Measurements from ENCODE around the gene EXOSC1.
A peak's percentile ranks its signal among the peaks of the same experiment; 100 is the strongest.
"Not testable (repeated sequence)": the region's sequence is repeated elsewhere in the genome, so short reads cannot be mapped to it uniquely, and the experiment has no call there.

The EXOSC1 gene

DNA sequence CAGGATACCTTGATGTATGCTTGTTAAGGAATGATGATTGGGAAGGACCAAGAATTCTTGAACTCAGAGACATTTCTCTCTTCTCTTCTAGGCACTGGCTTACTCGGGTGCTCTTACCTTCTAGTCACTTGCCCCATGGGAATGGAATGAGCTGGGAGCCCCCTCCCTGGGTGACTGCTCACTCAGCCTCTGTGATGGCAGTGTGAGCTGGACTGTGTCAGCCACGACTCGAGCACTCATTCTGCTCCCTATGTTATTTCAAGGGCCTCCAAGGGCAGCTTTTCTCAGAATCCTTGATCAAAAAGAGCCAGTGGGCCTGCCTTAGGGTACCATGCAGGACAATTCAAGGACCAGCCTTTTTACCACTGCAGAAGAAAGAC, 10.9 kb upstream of the EXOSC1 start:
- no peak for DNase-seq

DNA sequence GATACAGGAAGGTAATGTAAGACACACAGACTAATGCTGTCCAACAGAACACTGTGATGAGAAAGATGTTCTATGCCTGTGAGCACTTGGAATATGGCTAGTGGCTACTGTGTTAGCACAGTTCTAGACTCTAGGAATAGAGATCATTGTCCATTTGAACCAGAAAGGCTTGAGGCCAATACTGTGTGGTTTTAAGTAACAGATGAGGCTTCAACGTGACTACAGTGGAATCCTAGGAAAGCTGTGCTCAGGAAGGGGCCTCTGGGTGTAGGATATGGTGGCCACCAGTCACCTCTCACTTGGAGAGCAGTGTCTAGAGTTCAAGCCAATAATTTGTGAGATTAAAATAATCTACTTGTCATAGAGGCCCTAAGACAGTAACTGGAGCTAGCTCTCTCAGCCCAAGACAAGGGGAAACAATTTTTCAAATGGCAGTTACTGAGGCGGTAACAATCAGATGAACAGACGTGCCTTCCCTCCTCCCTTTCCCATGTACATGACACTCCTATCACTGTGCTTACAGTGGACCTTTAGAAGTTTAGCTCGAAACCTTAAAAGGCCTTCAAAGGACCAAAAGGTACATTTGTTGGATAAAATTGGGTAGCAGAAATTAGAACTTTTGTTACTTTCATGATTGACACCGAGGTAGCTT, 10.4 kb upstream of the EXOSC1 start:
- DNase-seq: no peak

DNA sequence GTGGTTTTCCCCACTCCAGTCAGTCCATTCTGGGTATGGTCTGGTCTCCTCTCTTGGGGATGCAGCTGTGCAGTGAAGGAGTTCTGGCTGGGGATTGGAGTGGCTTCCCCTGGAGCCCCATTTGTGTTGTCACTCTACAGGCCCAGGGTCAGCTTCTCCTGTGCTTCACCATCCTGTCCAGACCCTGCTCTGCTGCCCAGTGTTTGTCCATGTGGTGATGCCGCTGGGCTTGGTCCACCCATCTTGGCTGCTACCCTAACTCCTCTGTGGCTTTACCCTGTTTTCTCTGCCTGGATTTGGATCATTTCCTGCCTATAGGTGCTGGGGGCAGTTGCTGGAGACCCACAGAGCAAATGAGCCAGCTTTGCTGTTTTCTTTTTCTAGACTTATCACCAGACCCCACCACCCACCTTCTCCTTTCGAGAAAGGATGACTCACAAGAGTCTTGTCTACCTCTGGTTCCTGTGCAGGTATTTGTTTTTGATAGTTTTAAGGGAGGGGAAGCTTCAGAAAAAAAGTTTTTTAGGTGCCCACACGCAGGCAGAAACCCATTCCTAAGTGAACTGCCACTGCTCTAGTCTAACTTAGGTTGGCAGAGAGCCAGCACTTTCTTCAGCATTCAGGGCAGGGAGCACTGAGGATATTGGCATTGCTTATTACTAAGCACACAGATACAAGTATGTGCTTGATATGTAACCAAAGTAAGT, 8.7 kb upstream of the EXOSC1 start:
- DNase-seq: peak; percentile 58 to 62

DNA sequence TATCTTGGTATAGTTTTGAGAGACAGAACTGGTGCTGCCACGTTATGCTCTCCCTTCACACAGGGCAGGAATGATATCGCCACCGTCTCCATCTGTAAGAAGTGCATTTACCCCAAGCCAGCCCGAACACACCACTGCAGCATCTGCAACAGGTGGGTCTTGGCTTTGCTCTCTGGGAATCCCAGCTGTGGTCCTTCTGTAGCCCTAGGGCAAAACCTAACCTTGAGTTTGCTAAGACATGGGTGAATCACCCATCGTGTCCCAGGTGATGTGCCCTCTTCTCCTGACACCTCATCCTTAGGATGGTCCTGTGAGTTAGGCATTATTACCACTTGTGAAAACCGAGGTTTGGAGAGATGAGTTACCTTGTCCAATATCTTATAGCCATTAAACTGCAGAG, 6.5 kb upstream of the EXOSC1 start:
- no peak for DNase-seq

DNA sequence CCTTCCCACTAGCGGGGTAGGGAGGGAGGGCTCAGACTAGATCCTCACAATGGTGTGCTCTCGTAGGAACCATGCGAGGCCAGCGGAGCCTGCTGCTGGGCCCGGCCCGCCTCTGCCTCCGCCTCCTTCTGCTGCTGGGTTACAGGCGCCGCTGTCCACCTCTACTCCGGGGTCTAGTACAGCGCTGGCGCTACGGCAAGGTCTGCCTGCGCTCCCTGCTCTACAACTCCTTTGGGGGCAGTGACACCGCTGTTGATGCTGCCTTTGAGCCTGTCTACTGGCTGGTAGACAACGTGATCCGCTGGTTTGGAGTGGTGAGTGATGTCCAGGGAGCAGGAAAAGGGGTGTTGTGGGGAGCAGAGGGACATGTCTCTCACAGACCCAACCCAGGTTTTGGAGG, 5.8 kb upstream of the EXOSC1 start:
- no peak for DNase-seq

DNA sequence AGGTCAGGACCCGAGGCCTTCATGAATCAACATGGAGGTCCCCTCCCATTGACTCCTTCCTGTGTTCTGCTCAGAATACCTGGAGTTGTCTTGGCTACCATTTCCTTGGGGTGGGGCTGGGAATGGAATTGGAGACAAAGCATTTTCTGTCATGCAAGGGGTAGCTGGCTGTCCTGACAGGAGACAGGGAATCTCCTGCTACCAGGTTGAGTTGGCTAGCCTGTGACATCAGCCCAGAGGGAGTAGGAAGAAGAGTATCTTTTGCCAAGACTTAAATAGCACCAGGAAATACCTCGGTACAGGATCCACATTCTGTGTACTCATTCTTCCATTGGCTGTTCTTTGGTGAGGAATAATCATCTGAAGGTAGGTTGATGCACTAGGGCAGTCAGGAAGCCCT, 5.0 kb upstream of the EXOSC1 start:
- no peak for DNase-seq

DNA sequence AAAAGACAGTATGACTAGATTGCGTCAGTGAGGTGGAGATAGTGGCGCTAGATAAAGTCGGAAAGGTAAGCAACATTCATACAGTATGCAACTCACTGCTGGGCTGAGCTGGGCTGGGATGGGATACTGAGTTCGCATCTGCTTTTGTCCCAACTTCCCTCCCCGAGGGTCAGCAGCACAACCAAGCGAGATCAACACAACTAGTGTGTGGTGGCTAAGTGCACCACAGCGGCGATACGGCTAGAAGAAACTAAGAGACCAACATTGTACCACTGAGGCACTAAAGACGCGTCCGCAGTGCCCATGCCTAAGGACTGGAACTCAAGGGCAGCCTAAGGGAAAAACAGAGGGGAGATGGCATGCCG, 467 bp downstream of the EXOSC1 start:
- DNase-seq: no peak

DNA sequence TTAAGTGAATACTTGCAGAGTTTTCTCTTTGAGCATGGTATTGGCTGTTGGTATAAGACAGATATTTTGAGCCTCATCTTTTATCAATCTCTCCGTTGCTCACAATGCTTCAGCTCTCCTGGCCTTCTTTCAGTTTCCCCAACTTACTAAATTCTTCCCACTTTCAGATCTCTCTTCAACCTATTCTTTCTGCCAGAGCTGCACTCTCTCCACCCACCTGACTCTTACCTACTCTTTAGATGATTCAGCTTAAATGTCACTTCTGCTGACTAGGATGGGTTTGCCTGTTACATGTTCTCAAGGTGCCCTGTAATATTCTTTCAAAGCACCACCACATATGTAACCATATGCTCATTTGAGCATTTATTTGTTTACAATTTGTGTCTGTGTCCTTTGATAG, 1.6 kb downstream of the EXOSC1 start:
- DNase-seq: no peak

DNA sequence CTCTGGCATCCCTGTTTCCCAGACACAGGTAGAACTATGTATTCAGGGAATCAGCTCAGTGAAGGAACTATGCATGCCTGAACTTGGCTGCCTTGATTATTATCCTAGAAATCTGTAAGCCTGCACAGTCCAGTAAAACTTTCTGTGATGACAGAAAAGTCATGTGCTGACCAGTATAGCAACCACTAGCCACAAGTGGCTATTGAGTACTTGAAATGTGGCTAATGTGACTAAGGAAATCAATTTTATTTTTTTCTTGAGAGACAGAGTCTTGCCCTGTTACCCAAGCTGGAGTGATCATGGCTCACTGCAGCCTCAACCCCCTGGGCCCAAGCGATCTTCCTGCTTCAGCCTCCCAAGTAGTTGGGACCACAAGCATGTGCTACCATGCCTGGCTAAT, 3.5 kb downstream of the EXOSC1 start:
- DNase-seq: no peak

DNA sequence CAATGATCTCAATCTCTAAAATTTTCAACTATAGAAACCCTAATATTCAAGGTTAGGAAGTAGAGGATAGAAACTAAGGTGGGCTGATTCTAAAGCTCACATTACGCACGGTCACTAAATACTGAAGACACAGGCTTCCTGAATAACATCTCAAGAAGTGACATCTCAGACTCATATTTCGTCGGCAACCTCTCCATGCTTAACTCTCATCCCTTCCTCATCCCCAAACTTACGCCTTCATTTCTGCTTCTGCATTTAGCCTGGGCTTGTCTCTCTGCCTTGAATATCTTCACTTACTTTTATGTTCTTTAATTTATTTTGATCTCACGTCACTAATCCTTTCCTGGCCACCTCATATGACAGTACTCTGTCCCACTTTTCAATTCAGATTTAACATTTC, 10.6 kb downstream of the EXOSC1 start:
- DNase-seq: no peak

DNA sequence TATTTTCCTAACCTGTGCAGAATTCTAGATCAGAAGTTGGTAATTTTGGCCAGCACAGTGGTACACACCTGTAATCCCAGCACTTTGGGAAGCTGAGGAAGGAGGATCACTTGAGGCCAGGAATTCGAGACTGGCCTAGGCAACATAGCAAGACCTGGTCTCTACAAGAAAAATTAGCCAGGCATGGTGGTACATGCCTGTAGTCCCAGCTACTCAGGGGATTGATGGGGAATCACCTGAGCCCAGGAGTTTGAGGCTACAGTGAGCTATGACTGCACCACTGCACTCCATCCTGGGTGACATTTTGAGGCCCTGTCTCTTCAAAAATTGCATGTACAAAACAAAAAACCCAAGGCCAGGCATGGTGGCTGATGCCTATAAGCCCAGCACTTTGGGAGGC, 11.2 kb downstream of the EXOSC1 start:
- no peak for DNase-seq

DNA sequence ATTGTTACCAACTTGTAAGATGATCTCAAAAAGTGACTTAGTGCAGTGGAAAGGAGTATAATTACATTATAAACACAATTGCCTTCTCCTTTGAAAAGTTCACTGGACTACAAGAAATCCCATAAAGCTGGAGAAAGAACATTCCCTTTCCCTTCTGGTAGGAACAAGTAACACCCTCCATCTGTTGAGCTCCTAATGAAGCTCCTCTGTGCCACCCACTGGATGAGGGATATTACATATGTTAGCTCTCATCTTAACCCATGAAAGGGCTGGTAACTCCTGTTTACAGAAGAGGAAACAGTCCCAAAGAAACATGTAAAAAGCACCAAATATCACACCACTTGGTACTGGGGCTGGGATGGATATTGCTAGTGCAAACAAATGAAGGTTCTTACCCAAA, 11.8 kb downstream of the EXOSC1 start:
- no peak for DNase-seq

DNA sequence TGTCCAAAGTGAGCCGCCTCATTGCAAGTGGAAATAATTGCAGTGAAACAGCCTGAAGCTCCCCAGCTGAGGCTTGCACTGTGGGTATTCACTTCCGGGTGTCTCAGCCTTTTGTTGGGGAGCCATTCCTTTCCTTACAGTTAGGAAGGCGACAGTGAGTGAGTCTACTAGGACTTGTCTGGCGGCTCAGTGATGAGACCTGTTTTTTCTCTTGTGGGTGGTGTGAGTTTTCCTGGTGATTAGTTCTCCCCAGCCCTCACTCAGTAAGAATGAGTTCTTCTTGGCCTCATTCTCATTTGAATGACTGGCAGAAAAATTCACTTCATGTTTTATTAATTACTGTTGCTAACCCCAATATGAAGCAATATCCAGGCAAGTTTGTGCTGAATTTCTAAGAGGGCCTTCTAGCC, 17.2 kb downstream of the EXOSC1 start:
- DNase-seq: peak; percentile 54 to 58

DNA sequence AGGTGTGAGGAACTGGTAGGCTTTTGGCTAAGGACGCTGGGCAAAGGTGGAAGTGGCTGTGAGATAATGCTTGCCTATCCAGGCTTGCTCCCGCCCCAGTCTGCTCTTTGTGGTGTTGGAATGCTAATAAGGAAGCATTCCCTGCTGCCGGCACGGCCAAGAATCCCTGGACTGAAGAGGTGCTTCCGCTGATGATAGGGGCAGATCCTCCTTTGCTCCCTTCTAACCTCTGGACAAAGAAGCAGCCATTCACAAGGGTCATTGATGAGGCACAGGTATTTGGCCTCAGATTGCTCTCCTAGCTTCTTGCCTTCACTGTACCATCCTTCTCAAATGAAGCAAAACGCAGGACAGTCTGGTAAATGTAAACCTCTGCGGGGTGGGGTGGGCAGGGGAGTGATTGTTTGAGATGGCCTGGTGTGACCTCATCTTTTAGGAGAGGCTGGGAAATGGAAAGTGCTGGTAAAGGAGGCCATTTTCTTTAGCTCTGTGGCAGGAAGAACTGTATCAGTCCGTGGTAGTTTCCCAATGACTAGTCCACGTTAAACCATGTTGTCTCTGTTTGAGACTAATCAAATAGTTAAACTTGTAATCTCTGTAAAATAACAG, 18.1 kb downstream of the EXOSC1 start:
- peak; percentile 39 to 41 for DNase-seq

DNA sequence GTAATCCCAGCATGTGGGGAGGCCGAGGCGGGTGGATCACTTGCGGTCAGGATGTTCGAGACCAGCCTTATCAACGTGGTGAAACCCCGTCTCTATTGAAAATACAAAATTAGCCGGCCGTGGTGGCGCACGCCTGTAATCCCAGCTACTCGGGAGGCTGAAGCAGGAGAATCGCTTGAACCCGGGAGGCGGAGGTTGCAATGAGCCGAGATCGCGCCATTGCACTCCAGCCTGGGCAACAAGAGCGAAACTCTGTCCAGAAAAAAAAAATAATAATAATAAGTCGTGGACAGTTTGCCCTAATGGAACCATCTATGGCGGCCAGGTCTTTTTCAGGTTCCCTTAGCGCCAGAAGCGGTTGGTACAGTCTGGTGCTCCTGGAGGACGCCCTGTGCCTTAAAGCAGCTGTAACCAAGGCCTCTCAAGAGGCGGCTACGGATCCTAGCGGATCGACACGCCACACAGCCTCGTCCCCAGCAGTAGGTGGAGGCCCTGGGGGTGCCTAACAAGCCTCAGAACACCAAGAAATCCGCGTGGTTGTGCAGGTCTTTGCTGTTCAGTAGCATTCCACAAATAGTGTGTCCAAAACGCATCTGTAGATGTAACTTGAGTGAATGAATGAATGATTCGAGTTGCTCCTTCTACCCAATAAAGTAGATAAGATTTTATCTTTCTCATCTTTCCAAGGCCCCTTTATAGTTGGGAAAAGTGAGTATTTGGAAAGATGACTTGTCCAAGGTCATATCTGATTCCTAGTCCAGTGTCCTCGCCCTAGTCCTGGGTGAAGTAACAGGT, 18.8 kb downstream of the EXOSC1 start:
- DNase-seq: peak in 1 of 2 donors; percentile 29

DNA sequence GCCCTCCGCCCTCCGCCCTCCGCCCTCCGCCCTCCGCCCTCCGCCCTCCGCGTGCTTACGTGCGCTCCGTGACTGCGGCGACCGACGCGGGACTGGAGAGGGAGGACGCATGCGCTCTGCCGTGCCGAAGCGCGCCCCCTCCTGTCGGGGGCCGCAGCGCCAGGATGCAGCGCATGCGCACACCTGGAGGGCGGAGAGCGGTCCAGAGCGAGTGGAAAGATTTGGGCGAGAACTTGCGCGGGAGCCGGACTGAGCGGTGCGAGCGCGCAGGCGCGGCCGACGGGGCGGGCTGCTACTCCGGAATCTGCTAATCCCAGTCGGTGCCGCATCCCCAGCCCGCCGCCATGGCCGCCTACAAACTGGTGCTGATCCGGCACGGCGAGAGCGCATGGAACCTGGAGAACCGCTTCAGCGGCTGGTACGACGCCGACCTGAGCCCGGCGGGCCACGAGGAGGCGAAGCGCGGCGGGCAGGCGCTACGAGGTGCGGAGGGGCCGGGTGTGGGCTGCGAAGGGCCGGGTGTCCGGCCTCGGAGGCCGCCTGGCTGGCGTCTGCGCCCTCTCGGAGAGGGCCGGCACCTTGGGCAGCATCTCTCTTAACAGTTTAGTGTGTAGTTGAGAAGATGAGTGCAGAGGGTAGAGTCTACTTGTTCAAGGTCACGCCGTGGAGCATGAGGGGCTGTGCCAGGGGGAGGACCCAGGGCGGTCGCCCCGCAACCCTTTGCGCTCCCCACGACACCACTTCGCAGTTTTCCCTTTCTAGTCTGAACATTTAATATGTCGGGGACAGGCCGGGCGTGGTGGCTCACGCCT, 19.6 kb downstream of the EXOSC1 start, which contains the start of gene PGAM1:
Gene PGAM1 (plus strand): TSS at position 228 of the 812 bp plus-strand sequence. CDS start 117 bp downstream, at position 345.
- DNase-seq: peak; percentile 92 to 94

DNA sequence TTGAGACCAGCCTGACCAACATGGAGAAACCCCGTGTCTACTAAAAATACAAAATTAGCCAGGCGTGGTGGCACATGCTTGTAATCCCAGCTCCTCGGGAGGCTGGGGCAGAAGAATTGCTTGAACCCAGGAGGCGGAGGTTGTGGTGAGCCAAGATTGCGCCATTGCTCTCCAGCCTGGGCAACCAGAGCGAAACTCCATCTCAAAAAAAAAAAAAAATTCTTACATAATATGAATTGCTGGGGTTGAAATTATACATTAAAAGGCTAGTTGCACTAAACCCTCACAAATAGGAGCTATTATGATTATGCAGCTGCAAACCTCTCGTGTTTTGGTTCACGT, 22.1 kb downstream of the EXOSC1 start:
- not testable (repeated sequence) for DNase-seq

DNA sequence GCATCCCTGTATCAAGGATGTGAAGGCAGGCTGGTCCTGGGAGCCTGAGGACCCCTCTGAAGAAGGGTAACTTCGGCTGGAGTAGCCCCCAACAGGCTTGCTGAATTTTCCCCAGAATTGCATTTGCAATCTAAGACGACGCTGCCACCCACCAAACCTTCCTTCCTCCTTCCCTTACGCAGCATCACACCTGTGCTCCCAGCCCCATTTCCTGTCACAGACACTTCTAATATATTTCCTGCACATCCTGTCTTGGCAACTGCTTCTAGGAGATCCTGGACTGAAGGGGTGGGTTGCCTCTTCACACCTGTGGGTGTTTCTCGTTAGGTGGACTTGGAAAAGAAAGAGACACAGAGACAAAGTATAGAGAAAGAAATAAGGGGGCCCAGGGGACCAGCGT, 29.2 kb downstream of the EXOSC1 start:
- DNase-seq: no peak

DNA sequence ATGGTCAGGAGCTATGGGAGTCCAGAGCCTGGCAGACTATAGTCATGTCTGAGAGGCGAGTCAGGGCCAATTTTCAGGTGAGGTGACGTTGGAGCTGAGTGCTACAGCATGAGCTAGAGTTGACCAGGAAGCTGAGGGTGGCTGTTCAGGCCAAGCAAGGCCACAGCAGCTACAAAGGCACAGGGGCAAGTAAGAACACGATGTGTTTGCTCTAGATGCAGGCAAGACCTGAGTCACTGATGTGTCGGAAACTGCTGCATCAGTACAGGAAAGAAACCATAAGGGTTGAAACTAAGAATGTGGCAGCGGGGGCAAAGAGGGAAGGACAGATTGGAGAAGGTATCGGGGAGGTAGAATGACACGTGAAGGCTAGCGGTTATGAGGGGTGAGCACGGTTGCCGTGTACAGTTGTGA, 32.9 kb downstream of the EXOSC1 start:
- DNase-seq: peak in 1 of 2 donors; percentile 27

DNA sequence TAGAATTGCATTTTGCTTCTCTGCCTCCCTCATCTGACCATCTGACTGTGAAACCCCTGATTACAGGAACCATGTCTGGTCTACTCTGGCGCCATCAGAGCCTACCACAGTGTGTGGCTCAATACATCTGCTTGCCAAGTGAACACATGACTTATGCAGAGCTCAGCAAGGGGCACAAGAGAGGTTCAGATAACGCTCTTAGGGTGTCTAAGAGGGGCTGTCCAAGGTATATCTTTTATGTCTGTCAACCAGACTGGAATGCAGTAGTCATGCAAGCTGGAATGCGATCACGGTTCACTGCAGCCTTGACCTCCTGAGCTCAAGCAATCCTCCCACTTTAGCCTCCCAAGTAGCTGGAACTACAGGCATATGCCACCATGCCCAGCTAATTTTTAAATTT, 34.4 kb downstream of the EXOSC1 start:
- DNase-seq: no peak

DNA sequence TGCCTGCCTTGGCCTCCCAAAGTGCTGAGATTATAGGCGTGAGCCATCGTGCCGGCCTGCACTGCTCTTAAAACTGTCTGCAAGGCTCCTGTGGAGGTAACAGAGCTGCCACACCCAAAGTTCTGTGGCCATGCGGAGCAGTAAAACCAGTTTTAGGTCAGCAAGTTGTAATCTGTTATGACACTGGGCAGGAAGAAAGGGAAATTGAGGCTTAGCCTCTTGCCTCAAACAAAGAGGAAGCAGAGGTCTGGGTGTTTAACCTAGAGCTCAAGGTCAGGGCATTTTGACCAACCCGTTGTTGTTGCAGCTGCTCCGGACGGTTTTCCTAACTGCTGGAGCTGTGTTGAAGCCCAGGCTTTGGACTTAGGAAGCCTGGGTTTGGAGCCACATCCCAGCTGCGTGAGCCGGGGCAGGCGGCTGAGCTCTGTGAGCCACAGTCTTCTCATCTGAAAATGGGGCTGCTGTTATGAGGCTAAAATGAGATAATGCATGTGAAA, 37.3 kb downstream of the EXOSC1 start:
- DNase-seq: no peak

DNA sequence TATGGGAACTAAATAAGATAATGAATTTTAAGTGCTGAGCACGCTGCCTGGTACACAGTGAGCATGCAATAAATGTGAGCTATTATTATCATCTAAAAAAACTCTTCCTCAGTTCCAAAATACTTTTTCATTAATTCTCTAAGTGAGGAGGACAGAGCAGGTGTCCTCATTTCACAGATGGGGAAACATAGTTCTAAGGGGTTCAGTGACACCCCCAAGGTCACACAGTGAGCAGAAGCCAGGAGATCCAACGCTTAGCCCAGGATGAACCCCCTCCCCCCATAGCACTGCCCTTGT, 37.9 kb downstream of the EXOSC1 start:
- DNase-seq: no peak
